ENCODE data around the gene ALOX5. TPM values are rescaled to one million over a fixed set of nuclear protein-coding genes. Genes with fewer than 3 reads are reported as not detected.

Gene ALOX5
- total and polyA plus RNA-seq, 8 donors, result 3.2 to 39.6 (median 9.2) TPM

DNA sequence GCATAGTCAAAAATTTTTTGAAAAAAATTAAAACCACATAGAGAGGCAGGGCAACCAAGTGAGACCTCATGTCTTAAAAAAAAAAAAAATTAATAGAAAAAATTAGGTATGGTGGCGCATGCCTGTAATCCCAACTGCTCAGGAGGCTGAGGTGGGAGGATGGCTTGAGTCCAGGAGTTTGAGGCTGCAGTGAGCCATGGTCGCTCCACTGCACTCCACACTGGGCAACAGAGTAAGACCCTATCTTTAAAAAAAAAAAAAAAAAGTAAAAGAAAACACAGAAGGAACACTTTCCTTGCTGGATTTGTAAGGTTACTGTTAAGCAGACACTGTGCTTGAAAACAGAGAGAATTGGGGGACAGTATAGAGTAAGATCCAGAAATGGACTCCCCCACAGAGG is 58.1 kb downstream of the ALOX5 start:
- 90 to 97% (median 95%) methylated on average over 2 of the region's 2 CpGs for WGBS, 5 donors
- intact Hi-C loops (cut with DNase I; ENCODE audit: low total_unique reads), result no loop called here
- peaks cover 0 to 23% (median 0%) of the 10 kb centered on the region in 3 donors for H3K27me3 ChIP-seq
- peaks cover 0 to 11% (median 5%) of the 10 kb centered on the region in 4 donors for H3K4me1 ChIP-seq
- TF ChIP-seq POLR2AphosphoS5 (IDR thresholded peaks at IDR 0.05), result no peak
- TF ChIP-seq, protein P1, sequence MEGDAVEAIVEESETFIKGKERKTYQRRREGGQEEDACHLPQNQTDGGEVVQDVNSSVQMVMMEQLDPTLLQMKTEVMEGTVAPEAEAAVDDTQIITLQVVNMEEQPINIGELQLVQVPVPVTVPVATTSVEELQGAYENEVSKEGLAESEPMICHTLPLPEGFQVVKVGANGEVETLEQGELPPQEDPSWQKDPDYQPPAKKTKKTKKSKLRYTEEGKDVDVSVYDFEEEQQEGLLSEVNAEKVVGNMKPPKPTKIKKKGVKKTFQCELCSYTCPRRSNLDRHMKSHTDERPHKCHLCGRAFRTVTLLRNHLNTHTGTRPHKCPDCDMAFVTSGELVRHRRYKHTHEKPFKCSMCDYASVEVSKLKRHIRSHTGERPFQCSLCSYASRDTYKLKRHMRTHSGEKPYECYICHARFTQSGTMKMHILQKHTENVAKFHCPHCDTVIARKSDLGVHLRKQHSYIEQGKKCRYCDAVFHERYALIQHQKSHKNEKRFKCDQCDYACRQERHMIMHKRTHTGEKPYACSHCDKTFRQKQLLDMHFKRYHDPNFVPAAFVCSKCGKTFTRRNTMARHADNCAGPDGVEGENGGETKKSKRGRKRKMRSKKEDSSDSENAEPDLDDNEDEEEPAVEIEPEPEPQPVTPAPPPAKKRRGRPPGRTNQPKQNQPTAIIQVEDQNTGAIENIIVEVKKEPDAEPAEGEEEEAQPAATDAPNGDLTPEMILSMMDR (IDR thresholded peaks at IDR 0.05), result no peak
- TF ChIP-seq POLR2A (IDR thresholded peaks at IDR 0.05), result no peak
- no peak for TF ChIP-seq EP300 (IDR thresholded peaks at IDR 0.05)
- no peak for DNase-seq
- H3K27ac ChIP-seq, result no peak overlapping the region
- H3K36me3 ChIP-seq, result no peaks in the 10 kb centered on the region
- H3K4me3 ChIP-seq, result no peak overlapping the region
- H3K9me3 ChIP-seq, result no peaks in the 10 kb centered on the region

DNA sequence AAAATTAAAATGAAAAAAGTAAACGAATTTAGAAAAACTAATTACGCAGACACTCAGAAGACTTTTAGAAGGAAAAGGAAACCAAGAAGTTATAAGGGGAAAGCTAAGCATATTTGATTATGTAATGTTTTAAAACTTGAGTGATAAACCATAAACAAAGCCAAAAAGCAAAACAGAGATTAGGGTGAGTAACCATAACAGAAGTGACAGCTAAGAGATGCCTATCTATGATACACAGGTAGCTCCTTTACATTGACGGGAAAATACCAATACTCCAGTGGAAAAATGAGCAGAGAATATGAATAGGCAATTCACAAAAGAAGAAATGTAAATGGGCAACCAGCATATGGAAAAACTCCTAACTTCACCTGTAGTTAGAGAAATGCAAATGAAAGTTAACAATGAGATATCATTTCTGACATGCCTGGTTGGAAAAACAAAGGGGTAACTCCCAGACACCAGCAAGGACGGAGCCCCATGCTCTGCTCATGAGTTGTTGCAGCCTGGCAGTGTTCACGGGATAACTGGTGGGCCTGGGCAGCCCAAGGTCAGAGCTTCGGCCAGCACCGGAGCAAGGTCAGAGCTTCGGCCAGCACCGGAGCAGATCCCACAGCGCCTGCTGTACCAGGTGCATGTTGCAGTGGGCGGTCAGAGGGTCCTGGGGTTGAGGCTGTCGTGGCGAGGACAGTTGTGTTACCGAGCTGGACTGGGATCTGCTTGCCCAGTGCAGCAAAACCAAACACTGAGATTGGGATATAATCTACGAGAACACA is 58.9 kb downstream of the ALOX5 start:
- no peak for DNase-seq
- Histone ChIP-seq H3K9me3 (no peaks in the 10 kb centered on the region), H3K36me3 (no peaks in the 10 kb centered on the region), H3K4me1 (peaks cover 0 to 4% (median 1%) of the 10 kb centered on the region in 4 donors), H3K27me3 (peaks cover 0 to 15% (median 0%) of the 10 kb centered on the region in 3 donors), H3K27ac (no peak overlapping the region), H3K4me3 (no peak overlapping the region)
- TF ChIP-seq EP300 (IDR thresholded peaks at IDR 0.05) (no peak), POLR2A (IDR thresholded peaks at IDR 0.05) (no peak), POLR2AphosphoS5 (IDR thresholded peaks at IDR 0.05) (no peak)
- TF ChIP-seq, protein P1 (IDR thresholded peaks at IDR 0.05), result no peak
- intact Hi-C loops (cut with DNase I; ENCODE audit: low total_unique reads), result no loop called here
- WGBS, 5 donors, result 79 to 90% (median 82%) methylated on average over 13 to 15 of the region's 15 CpGs

- TF ChIP-seq, protein P1 (IDR thresholded peaks at IDR 0.05), result no peak
- TF ChIP-seq POLR2AphosphoS5 (IDR thresholded peaks at IDR 0.05) (no peak), EP300 (IDR thresholded peaks at IDR 0.05) (no peak), POLR2A (IDR thresholded peaks at IDR 0.05) (no peak)
- Histone ChIP-seq H3K4me3 (no peak overlapping the region), H3K9me3 (no peaks in the 10 kb centered on the region), H3K4me1 (peaks cover 0 to 8% (median 0%) of the 10 kb centered on the region in 4 donors), H3K36me3 (no peaks in the 10 kb centered on the region), H3K27me3 (peaks cover 0 to 5% (median 0%) of the 10 kb centered on the region in 3 donors), H3K27ac (peak overlapping the region in 1 of 5 donors; percentile 46)
- 70 to 76% (median 71%) methylated on average over 8 of the region's 8 CpGs for WGBS, 5 donors
- no peak for DNase-seq
- intact Hi-C loops (cut with DNase I; ENCODE audit: low total_unique reads), result no loop called here
Measured at GRCh38 chr10:45433716-45434469, 59.9 kb downstream of the ALOX5 start.

GRCh38 chr10:45437587-45438465 is 63.8 kb downstream of the ALOX5 start:
- no peaks in the 10 kb centered on the region for H3K9me3 ChIP-seq
- 75 to 85% (median 80%) methylated on average over 8 of the region's 8 CpGs for WGBS, 5 donors
- TF ChIP-seq EP300 (IDR thresholded peaks at IDR 0.05), result no peak
- TF ChIP-seq, protein P1 (IDR thresholded peaks at IDR 0.05), result no peak
- TF ChIP-seq POLR2AphosphoS5 (IDR thresholded peaks at IDR 0.05), result no peak
- TF ChIP-seq POLR2A (IDR thresholded peaks at IDR 0.05), result no peak
- H3K36me3 ChIP-seq, result peaks cover 0 to 2% (median 0%) of the 10 kb centered on the region in 4 donors
- no peak for DNase-seq
- intact Hi-C loops (cut with DNase I; ENCODE audit: low total_unique reads), result no loop called here
- no peak overlapping the region for H3K4me3 ChIP-seq
- H3K27ac ChIP-seq, result no peak overlapping the region
- H3K4me1 ChIP-seq, result peaks cover 0 to 9% (median 0%) of the 10 kb centered on the region in 4 donors
- H3K27me3 ChIP-seq, result peaks cover 0 to 21% (median 0%) of the 10 kb centered on the region in 3 donors
